Tibial nerve (tissue), 4 donors: ENCODE data around the gene ERC2. TPM values are rescaled to one million over a fixed set of nuclear protein-coding genes. Genes with fewer than 3 reads are reported as not detected.
"Not testable (repeated sequence)": the region's sequence is repeated elsewhere in the genome, so short reads cannot be mapped to it uniquely, and the experiment has no call there.

Experiments used
- DNase-seq, 2 donors: peaks; one replicate each; pipeline ENCODE4 v3.0.0-alpha.2; 2019; ENCODE audit warnings: low spot score in 2 of 2
- H3K27ac ChIP-seq, 4 donors: fragments of 200-600 bp; sonication (generic) in 3 of 4; one replicate each; pipeline ENCODE4 v1.5.1; 2017 to 2019; ENCODE audit warnings: mild to moderate bottlenecking in 1 of 4
- H3K27me3 ChIP-seq, 2 donors: fragments of 200-600 bp; sonication (generic) in 1 of 2; one replicate each; pipeline versions ENCODE4 v1.5.1 to v1.6.0; 2017 to 2019
- H3K36me3 ChIP-seq, 3 donors: fragments of 200-600 bp; sonication (generic); one replicate each; pipeline ENCODE4 v1.5.1; 2018 to 2019
- H3K4me1 ChIP-seq, 4 donors: fragments of 200-600 bp; sonication (generic) in 3 of 4; one replicate each; pipeline ENCODE4 v1.5.1; 2017 to 2019
- H3K4me3 ChIP-seq, 4 donors: fragments of 200-600 bp; sonication (generic) in 3 of 4; one replicate each; pipeline ENCODE4 v1.5.1; 2017 to 2019; ENCODE audit warnings: mild to moderate bottlenecking in 1 of 4, moderate library complexity in 1 of 4
- H3K9me3 ChIP-seq, 4 donors: fragments of 200-600 bp; sonication (generic) in 3 of 4; one replicate each; pipeline ENCODE4 v1.5.1; 2017 to 2019
- EP300 ChIP-seq, 2 donors: sonication (generic); formaldehyde crosslinking; IDR thresholded peaks; one replicate each; pipeline ENCODE4 v1.6.1; 2017; ENCODE audit warnings: antibody characterized with exemption in 2 of 2, mild to moderate bottlenecking in 1 of 2
- POLR2A ChIP-seq, 2 donors: fragments of 450-650 bp; IDR thresholded peaks; one replicate each; pipeline ENCODE4 v1.6.1; 2017; ENCODE audit warnings: antibody characterized with exemption in 2 of 2, mild to moderate bottlenecking in 2 of 2, moderate library complexity in 2 of 2
- WGBS, 2 donors: methylation state at CpG; one replicate each; pipeline ENCODE4 v1.1.5; 2018; 5-methylcytosine and 5-hydroxymethylcytosine counted together
- total RNA-seq, 4 donors: library from RNA; depleted of rRNA; stranded (reverse); fragments of >200 nt; gene quantifications; one replicate each; pipeline ENCODE4 v1.1.0, GENCODE V29; 2016
- TF ChIP-seq, protein P1 (sequence below), 5 experiments: fragments of 200-600 bp in 3 of 5; fragments of 450-650 bp in 2 of 5; sonication (generic) in 3 of 5; IDR thresholded peaks; one replicate each; pipeline ENCODE4 v1.5.1; 2016 to 2019; ENCODE audit warnings: antibody characterized with exemption in 5 of 5, mild to moderate bottlenecking in 3 of 5, moderate library complexity in 2 of 5

The ERC2 gene
- total RNA-seq, 4 donors from 2014 or later: 0.84 to 0.98 (median 0.90) TPM; not detected in 1

GRCh38 chr3:55511895-55512570 is 956.2 kb downstream of the ERC2 start:
- no peak for DNase-seq
- 46 to 49% methylated on average over 7 of the region's 7 CpGs for WGBS, 2 donors
- peaks cover 0 to 14% (median 0%) of the 10 kb centered on the region in 4 donors for H3K4me1 ChIP-seq
- TF ChIP-seq, protein P1, sequence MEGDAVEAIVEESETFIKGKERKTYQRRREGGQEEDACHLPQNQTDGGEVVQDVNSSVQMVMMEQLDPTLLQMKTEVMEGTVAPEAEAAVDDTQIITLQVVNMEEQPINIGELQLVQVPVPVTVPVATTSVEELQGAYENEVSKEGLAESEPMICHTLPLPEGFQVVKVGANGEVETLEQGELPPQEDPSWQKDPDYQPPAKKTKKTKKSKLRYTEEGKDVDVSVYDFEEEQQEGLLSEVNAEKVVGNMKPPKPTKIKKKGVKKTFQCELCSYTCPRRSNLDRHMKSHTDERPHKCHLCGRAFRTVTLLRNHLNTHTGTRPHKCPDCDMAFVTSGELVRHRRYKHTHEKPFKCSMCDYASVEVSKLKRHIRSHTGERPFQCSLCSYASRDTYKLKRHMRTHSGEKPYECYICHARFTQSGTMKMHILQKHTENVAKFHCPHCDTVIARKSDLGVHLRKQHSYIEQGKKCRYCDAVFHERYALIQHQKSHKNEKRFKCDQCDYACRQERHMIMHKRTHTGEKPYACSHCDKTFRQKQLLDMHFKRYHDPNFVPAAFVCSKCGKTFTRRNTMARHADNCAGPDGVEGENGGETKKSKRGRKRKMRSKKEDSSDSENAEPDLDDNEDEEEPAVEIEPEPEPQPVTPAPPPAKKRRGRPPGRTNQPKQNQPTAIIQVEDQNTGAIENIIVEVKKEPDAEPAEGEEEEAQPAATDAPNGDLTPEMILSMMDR (IDR thresholded peaks at IDR 0.05): no peak
- no peak for TF ChIP-seq POLR2A (IDR thresholded peaks at IDR 0.05)
- no peak for TF ChIP-seq EP300 (IDR thresholded peaks at IDR 0.05)
- H3K27ac ChIP-seq: no peak overlapping the region
- H3K27me3 ChIP-seq: peaks cover 0 to 12% of the 10 kb centered on the region in 2 donors
- no peaks in the 10 kb centered on the region for H3K9me3 ChIP-seq
- no peaks in the 10 kb centered on the region for H3K36me3 ChIP-seq
- no peak overlapping the region for H3K4me3 ChIP-seq

DNA sequence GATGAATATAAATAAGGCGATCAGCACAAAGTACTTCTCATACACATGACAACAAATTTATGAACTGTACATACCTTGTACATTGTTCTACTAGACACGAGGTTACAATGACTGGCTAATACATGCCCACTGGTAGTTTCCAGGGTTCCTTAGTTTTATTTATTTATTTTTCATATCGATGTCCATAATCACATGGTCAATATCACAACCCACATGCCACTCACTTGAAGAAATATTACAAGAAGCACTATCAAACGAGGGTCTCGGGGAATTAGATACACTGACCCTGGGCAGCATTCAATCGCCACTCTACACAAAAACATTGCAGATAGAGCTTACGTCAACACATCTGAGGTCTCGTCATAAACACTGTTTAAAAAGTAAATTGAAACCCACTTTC is 959.9 kb downstream of the ERC2 start:
- TF ChIP-seq EP300 (IDR thresholded peaks at IDR 0.05): no peak
- TF ChIP-seq, protein P1 (IDR thresholded peaks at IDR 0.05): no peak
- TF ChIP-seq POLR2A (IDR thresholded peaks at IDR 0.05): no peak
- 94 to 97% methylated on average over 8 of the region's 8 CpGs for WGBS, 2 donors
- H3K9me3 ChIP-seq: no peaks in the 10 kb centered on the region

GRCh38 chr3:55507808-55508207 is 960.5 kb downstream of the ERC2 start:
- TF ChIP-seq EP300 (IDR thresholded peaks at IDR 0.05) (no peak), POLR2A (IDR thresholded peaks at IDR 0.05) (no peak)
- TF ChIP-seq, protein P1 (IDR thresholded peaks at IDR 0.05): no peak
- H3K9me3 ChIP-seq: no peaks in the 10 kb centered on the region
- no peaks in the 10 kb centered on the region for H3K27me3 ChIP-seq
- no peak overlapping the region for H3K4me3 ChIP-seq
- WGBS, 2 donors: 86 to 93% methylated on average over 1 of the region's 1 CpG
- H3K4me1 ChIP-seq: peaks cover 0 to 11% (median 0%) of the 10 kb centered on the region in 4 donors
- no peaks in the 10 kb centered on the region for H3K36me3 ChIP-seq
- no peak overlapping the region for H3K27ac ChIP-seq
- DNase-seq: no peak

More for the DNA sequence above, 959.9 kb downstream of the ERC2 start:
- H3K27ac ChIP-seq: no peak overlapping the region
- H3K4me1 ChIP-seq: peaks cover 0 to 14% (median 0%) of the 10 kb centered on the region in 4 donors
- no peaks in the 10 kb centered on the region for H3K27me3 ChIP-seq
- no peaks in the 10 kb centered on the region for H3K36me3 ChIP-seq
- DNase-seq: no peak
- no peak overlapping the region for H3K4me3 ChIP-seq

DNA sequence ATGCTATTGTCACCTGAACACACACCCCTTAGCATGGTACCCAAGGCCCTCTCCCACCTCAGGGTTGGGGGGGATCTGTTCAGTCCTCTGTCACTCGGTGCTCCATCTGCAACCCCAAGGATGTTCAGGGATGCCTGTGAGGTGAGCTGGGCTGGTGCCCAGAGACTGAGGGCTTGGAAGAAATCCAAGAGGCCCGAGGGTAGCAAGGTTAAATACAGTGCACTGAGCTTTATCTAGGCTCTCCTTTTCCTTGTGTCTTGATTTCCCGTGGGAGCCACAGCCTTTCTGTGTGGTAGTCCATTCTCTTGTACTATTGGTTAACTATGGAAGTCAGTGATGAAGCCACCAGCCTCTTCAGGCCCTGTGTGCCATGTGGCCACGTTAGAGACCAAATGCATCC is 962.5 kb downstream of the ERC2 start:
- H3K4me3 ChIP-seq: no peak overlapping the region
- no peaks in the 10 kb centered on the region for H3K9me3 ChIP-seq
- no peaks in the 10 kb centered on the region for H3K4me1 ChIP-seq
- H3K27me3 ChIP-seq: no peaks in the 10 kb centered on the region
- no peak for DNase-seq
- H3K36me3 ChIP-seq: no peaks in the 10 kb centered on the region
- WGBS, 2 donors: 54 to 73% methylated on average over 4 of the region's 4 CpGs
- no peak overlapping the region for H3K27ac ChIP-seq
- TF ChIP-seq, protein P1 (IDR thresholded peaks at IDR 0.05): no peak
- TF ChIP-seq EP300 (IDR thresholded peaks at IDR 0.05): no peak
- no peak for TF ChIP-seq POLR2A (IDR thresholded peaks at IDR 0.05)

DNA sequence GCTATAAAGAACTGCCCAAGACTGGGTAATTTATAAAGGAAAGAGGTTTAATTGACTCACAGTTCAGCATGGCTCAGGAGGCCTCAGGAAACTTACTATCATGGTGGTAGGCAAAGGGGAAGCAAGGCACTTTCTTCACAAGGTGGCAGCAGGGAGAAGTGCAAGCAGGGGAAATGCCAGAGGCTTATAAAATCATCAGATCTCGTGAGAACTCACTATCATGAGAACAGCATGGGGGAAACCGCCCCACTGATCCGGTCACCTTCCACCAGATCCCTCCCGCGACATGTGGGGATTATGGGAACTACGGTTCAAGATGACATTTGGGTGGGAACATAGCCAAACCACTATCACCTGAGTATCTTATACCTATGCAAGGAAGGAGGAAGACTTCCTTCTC is 963.2 kb downstream of the ERC2 start:
- WGBS, 2 donors: 51 to 58% methylated on average over 6 of the region's 6 CpGs
- not testable (repeated sequence) for H3K27me3 ChIP-seq, H3K9me3 ChIP-seq, H3K4me3 ChIP-seq, H3K27ac ChIP-seq, H3K4me1 ChIP-seq, H3K36me3 ChIP-seq
- DNase-seq: peak in 1 of 2 donors; percentile 40
- TF ChIP-seq, protein P1 (IDR thresholded peaks at IDR 0.05): peak in 1 of 5 experiments; percentile 13
